Measurements from ENCODE around the gene CLSTN2.

Gene CLSTN2

DNA sequence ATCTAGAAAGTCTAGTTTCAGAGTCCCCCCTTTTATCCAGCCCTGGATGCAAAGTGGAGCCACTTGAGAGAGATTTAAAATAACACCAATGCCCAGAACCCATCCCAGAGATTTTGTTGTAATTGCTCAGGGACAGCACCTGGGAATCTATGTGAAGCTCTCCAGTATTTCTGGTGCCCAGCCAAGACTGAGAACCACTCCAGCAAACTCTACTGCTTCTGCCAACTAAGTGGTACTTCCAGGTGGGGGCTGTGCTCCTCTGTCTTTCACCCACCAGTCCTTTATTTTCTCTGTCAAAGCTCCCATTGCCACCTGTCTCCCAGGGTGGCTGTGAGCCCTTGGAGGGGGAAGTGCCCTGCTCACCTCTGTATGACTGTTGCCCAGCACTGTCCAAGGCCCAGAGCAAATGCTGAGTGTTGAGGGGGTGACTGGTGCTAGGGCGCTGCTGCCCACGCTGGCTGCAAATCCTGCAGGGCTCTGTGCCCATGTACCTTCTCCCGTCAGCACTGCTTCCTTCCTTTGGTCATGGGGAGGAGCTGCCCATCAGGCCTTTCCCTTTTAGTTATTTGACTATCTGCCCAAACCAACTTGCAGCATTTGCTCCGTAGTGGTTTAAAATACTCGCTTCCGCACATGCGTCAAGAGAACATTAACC, 9.4 kb downstream of the CLSTN2 start:
- no peak for DNase-seq

DNA sequence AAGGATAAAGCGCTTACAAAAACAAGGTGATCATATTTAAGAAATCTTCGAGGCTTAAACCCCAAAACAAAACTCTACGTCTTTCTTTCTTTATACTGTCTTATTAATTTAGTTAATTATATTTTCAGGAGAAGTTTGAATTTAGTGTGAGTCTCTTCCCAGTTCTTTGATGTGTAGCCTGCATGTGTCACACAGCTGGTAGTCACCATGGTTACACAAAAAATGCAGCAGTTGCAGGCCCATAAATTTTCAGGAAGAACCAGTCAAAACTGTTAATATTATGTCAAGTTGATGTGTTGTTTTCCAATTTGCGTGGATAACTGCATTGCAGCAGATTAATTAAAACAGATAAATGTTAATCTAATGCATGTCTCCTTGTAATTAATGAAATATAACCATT, 10.4 kb downstream of the CLSTN2 start:
- DNase-seq = no peak

DNA sequence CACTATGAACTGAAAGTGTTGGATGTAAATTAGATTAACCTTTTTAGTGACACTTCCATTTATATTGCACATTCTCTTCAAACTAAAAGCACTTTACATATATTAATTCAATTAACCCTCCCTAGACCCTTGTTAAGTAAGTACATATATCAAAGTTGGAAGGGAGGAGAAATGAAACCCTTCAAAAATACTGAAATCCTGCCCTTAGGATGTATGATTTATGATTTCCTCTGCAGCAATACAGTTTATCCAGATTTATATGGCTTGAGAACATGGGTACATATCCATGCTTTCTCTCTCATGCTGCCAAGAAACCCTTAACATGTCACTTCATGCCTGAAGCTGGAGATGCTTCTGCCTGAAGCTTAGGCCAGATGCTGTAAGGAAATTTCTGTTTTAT, 11.0 kb downstream of the CLSTN2 start:
- DNase-seq = no peak

DNA sequence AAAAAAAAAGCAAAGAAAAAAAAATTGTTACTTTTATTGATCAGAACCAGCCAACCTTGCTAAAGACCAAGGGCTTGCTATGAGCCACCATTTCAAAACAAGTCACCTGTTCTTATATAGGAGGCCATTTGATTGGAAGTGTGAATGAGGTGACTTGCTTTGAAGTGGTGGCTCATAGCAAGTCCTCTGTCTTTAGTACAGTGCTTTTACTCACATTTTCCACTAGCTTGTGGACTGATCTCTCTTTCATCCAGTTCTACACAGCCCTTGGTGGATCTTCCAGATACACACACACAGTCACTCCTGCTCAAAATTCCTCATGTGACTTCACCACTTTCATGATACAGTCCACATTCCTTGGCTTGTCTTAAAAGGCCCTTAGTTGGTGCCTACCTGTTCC, 13.5 kb downstream of the CLSTN2 start:
- DNase-seq = no peak

DNA sequence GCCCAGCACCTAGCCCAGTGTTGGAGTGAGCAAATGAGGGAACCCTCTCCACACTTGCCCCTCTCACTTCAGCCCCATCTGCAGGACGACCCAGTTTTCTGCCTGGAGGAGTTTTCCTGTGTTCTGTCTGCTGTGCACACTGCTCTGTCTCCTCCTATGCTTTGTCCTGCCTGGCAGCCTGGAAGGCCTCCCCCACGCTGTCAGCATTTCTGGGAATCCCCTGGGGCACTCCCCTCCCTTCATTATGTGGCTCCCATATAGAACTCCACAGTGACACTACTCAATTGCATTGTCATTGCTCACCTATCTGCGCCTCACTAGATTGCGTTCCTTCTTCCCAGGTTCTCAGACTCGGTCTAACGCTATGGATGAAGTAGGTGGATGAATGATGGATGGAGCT, 13.9 kb downstream of the CLSTN2 start:
- DNase-seq = no peak

DNA sequence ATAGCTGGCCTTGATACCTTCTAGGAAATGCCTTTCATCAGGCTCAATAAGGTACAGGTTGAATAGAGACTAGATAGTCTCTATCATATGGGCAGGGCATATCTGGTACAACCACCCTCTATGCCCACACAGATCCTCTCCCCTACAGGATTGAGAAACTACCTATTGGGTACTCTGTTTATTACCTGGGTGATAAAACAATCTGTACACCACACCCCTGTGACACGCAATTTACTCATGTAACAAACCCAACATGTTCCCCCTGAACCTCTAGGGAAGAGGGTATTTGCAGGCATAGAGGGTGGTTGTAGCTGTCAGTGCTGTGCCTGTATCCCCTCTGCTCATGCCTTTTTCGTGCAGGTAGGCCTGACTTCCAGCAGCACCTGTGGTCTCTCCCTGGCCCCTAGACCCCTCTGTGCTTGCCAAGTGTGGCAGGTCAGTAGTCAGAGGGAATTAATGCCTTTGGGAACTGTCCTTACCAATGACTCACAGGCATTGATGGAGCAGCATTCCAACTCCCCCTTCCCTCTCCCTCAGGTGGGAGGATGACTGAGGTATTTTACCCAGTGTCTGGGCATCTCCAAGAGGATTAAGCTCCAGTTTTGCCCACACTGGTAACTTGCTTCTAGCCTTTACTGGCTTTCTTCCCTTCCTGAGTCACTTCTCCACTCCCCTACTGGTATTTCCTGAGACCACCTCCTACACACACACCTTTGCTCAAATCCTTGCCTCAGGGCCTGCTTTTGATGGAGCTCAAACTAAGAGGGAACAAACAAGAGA, 18.3 kb downstream of the CLSTN2 start:
- no peak for DNase-seq

DNA sequence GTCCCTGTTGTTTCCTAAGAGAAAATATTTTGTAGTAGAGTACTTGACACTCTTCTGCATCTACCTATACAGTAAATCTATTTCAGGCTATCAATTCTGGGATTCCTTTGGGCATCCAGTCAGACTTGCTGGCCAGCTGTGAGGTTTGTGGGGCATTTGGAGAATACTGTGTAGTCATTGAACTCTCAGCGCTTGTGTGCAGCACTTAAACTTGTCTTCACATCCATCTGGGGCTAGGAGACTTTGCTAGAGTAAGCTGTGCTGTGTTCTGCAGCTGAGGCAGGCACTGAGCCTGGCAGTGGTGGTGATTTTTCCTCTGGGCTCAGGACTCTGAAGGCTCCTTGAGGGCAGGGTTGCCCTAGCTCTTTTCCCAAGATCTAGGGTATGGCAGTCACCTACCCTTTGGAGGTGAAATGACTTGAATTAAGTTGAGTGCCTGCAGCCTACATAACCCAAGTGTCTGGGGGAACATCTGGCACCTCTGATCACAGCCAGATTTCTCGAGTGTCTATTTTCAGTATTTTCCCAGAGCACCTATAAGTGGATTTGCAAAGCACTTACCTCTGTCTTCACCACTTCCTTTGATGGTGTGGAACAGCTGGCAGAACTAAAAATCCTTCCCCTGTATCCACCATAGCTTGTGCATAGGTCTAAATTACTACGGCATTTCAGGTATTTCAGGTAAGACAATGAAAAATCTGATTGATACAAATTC, 19.3 kb downstream of the CLSTN2 start:
- no peak for DNase-seq

DNA sequence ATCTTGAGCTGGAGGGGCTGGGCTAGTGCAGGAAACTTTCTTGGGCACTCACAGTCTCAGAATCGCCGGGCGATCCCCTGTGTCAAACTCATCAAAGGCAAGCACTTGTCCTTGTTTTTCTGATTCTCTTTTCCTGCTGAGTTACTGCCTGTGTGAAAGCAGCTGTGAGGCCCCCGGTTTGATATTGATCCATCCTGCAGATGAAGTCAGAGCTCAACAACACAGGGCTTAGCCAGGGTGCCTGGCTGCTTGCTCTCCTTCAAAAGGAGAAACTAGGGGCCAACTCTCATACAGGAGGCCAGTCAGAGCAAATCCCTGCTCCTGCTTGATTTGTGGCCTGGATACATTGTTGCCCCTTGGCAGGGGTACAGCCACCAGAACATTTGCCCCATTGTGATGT, 22.9 kb downstream of the CLSTN2 start:
- DNase-seq = no peak

DNA sequence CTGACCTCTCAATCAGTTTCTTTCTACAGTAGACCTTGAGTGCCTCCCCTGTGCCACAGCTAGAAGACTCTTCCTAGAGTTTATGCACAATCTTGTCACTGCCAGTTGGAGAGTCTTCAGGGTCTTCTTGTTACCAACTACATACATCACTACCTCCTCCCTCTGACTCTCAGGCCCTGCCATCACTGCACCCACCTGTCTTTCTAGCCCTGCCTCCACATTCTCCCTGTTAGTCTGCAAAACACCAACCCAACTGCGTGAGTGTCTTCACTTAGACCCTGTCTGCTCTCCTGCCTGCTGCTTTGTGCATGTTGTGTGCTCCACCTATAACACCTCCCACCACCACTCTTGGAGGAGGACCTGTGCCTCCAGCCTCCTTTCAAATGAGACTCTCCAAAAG, 34.4 kb downstream of the CLSTN2 start:
- no peak for DNase-seq

DNA sequence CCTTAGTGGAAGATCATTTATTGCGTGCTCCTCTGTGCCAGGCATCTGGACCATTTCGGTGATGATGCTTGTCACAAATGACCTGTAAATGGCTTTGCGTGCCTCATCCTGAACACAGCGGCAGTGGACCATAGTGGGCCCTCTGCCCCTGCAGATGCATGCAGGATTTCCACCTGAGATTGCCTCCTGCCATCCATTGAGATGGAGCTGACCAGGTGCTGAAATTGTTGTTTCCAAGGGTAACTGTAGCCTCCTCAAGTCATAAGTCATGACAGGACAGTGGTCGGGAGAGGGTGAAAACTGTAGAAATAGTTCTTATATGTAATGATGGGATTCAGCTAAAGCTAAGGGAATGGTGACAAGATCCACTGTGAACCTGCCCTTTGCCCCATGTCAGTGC, 35.5 kb downstream of the CLSTN2 start:
- DNase-seq = no peak

DNA sequence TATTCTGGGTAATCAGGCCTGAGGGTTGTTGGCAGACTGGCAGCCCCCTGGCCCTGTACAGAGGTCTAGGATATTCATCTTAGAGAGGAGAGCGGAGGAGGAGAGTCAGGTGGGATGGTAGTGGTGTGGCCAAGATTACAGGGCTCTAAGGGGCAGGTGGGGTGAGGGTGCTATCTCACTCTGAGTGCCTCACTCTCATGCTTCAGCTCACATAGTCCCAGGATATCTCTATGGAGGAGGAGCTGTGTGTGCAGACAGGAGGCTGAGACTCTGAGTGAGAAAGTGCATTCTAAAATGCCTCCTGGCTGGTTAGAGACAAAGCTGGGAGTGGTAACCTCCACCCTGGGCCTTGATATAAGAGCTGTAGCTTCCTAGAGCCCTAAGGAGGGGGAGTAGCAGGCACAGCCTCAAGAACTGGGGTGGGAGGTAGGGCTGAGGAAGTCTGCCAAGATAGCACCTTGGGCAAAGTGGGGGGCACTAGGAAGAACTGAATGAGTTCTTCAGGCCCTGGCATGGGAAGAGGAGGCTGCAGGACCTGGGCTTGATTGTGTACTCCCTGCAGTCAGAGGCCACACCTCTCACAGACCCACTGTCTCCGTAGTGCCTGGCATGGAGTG, 39.9 kb downstream of the CLSTN2 start:
- no peak for DNase-seq

DNA sequence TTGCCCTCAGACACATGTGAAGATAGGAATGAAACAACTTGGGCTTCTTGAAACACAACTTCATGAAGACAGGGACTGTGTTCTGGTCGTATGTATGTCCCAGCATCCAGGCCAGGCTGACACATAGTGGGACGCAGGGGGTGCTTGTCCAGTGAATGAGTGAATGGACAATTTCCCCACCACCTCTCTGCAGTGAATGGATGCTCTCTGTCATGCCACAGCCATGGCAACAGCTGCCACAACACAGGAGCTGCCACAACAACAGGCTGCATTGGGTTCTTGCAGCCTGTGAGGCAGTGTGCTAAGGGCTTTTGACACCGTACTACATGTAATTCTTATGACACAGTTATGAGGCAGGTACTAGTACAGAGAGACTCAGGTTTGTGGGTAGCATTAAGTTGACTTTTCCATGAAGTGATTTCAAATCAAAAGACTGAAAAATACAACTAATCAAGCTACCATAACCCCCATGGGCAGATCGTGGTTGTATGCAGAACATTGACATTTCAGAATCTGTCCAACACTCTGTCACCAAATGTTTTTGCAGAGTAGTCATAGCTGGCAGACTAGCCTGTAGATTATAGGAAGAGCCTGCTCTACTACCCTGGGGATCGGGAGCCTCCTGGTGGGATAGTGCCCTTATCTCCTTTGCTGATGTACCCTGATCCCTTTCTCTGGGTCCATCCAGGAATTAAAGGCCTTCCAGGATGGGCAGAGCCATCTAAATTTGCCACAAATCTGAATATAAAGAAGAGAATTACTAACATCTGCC, 40.8 kb downstream of the CLSTN2 start:
- DNase-seq = no peak

DNA sequence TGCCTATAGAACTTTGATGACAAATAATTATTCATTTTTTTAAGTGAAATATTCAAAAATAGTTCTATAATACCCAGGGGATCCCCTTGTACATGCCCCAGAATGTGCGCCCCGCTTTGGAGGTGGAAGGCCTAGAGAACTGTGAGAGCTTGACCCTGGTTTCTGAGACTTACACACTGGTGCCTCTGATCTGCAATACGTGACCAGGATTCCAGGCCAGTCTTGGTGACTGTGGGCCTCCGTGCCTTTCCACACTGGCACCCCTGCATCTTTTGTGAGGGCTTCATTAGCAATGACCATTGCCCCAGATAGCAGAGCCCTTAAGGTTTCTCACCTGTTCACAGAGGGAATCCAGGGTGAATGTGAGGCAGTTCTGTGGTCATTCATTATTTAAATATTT, 44.0 kb downstream of the CLSTN2 start:
- DNase-seq = no peak

DNA sequence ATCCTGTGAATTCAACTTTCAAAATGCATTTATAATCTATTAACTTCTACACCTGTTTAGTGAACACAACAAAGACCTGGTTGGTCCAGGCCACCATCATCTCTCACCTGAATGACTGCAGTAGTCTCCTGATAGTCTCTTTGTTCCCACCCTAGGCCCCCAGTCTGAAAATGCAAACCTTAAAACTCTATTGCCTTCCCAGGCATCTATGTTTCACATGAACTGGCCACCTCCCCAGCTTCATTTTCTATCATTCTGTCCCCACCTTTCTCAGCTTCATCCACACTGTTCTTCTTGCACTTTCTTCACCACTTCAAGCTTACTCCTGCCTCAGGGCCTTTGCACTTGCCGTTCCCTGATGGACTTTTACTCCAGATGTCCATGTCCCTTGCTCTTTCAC, 45.0 kb downstream of the CLSTN2 start:
- DNase-seq = no peak

DNA sequence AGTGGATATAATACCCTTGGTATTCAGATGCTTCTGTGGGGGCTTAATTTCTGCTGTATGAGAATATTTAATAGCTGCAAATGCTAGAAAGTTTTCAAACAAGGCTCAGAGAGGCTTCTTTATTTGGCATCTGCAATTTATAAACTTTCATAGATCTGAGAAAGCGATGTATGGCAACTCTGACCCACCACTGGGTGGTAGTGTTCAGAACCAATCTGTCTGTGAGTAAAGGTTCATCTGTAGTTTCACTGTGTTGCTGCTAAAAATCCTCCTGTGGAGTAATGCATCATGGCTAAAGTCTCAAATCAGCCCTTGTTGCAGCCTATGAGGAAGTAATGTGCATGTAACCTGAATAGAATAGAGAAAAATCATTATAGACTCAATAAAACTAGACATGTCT, 47.4 kb downstream of the CLSTN2 start:
- DNase-seq = no peak

DNA sequence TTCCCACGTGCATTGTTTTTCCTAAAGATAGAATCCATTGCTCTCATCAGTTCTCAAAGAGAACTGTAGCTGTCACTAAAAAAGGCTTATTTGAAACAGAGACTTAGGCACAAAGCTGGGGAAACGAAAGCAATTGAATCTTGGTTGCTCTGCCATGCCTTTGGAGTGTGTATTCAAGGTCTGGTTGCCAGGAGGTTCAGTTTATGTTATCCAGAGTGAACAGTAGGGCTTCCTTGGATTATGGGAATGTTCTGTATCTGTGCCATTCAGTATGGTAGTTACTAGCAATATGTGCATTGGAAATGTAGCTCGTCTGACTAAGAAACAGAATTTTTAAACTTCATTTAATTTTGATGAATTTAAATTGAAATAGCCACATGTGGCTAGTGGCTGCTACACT, 50.6 kb downstream of the CLSTN2 start:
- DNase-seq = no peak

DNA sequence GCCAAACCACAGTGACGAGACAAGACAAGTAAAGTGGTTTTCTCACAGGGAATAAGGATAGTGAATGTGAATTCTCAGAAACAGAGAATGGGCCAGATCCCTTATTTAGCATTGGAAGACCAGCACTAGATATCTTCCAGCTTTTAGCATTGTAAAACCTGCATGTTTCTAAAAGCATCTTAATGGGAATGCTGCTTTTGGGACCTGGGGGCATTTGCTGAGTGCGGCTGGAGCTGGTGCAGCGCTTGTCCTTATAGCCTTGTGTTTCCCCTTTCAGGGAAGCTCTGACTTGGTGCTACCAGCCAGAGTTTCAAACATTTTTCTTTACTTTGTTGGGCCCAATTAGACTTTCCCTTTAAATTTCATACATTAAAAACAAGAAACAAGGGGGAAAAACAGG, 52.9 kb downstream of the CLSTN2 start:
- DNase-seq = no peak

DNA sequence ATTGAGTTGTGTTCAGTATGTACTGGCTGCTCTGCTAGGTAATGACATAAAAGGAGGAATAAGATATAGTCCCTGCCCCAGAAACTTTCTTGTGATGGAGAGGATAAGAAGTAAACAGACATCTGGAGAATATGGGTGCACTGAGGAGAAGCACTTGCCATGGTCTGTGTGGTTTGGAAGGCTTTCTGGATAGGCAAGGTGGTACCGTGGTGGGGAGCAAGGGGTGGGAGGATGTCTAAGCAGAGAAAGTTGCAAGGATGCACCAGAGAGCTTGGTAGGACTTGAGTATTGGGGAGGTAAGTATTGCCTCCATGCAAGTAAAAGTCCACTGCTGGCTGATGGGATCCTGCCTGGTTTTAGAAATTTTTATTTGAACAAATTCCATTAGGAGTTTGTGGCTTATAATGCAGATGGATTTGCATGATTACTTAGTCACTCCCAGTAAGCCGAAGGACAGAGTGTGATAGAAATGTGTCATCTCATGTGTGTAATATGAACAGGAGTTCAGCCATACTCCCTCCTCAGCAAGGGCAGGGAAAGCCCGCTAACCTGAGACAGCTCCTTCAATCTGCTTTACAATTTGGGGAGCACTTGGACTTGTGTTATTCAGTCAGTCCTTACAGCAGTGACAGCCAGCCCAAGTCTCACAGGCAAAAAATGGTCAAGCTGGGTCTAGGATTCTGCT, 53.6 kb downstream of the CLSTN2 start:
- DNase-seq = no peak

DNA sequence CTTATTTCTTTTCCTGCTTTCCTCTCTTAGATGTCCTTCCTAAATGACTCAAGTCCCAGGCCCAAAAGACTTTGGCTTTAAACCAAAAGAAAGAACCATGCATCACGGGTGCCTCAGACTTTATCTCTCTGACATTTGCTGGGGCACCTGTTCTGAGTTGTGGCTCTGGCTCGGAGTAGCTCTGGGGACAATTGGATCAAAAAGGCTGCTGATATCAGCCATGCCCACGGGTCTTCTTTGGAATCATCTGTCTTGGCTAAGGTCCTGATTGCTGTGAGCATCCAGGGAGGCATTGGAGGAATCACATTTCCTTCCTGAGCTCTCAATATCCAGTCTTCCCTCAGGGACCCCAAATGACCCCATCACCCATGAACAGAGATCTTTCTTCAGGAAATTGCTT, 59.9 kb downstream of the CLSTN2 start:
- DNase-seq = no peak

DNA sequence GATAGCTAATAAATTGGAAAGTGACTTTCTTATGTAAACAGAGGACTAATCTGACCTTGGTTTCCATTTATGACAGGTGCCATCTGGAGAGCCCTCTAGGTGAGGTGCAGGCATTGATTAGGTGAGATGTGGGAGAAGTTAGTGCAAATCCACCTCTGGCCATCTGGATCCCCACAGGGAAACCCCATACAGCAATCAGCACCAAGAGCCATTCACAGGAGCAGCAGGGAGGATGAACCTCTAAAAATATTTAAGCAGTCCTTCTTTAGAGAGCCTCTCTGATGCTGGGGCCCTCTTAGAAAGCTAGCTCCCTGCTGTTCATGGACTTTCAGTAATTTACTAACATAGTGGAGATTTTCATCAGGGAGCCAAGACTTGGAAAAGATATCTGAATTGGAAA, 69.3 kb downstream of the CLSTN2 start:
- no peak for DNase-seq

DNA sequence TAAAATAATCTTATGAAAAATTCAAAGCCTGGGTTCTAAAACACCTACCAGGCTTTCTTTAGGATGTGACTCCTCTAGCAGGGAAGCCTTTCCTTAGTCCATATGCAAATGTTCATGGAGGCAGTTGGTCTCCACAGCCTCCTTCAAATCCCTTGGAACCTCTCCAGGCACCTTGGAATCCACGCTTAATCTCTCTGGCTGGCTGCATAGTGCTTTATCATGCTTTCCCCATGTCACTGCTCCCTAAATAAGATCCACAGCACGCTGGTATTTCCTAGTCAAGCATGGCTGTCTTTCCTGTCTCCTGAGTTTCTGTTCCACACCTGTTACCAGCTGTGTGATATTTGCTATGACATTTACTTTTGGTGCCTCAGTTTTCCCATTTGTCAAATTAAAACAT, 71.3 kb downstream of the CLSTN2 start:
- no peak for DNase-seq

DNA sequence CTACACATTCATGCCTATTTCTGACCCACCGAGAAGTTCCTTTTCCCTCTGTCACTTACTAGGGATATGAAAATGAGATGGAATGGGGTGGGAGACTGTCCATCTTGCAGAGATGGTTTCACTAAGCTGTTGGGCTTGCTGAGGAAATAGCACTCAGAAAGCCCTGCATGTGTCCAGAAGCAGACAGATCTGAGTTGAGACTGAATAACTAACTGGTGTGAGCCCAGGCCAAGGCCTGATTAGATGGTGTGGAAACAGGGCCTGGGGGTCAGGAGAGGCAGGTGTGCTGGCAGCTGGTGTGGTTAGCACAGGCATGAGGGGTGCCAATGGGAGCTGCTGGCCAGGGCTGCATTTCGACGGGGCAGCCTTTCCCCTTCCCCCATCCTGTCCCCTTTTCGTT, 72.1 kb downstream of the CLSTN2 start:
- DNase-seq = no peak

Measured in hippocampal formation (tissue), 2 donors.